ENCODE results near the gene AQP12A. TPM values are rescaled to one million over a fixed set of nuclear protein-coding genes. Genes with fewer than 3 reads are reported as not detected.

Gene AQP12A
- polyA plus RNA-seq, 1 of the 3 experiments (the other 2 are of a cell fraction): not detected

DNA sequence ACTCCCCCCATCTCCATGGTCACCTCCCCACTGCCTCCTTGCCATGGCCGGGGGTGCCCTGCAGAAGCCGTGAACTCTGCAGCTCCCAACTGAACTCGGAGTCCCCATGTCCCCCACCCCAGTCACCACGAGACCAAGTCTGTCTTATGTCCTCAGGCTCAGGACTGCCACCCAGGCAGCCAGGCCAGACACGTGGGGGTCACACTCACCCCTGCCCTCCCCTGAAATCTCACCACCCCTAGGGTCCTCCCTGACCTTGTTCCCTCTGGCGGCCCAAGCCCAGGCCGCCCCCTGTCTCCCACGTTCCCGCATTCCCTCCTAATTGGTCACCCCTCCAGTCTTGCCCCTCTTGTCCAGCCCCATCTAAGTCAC lies 11.0 kb downstream of the AQP12A start (continued):
- no peak for TF ChIP-seq REST (IDR thresholded peaks at IDR 0.05; ENCODE audit: low read depth, low read length)

- 56% methylated on average over 10 of the region's 18 CpGs for WGBS (ENCODE audit: low lambda C conversion rate)
- no peak overlapping the region for H2AFZ ChIP-seq (ENCODE audit: low read depth)
- no peaks in the 10 kb centered on the region for H4K20me1 ChIP-seq (ENCODE audit: insufficient read depth)
- CTCF ChIA-PET: interaction anchor here (0.6 to 1.5 kb wide), 4 partner anchors 12 to 138 kb away, joined by 3 to 5 read pairs (median 3); no protein-coding TSS in a partner anchor
- H3F3A ChIP-seq (replicated peaks; ENCODE audit: insufficient read depth): no peaks in the 10 kb centered on the region
- no peak overlapping the region for H3K4me3 ChIP-seq (ENCODE audit: low read depth in 2 of 2, low read length in 1 of 2)
- no peak for DNase-seq
- peaks cover 9% of the 10 kb centered on the region; the same call in 1 of the 2 replicates for H3K27me3 ChIP-seq (ENCODE audit: insufficient read depth)
- H3K9me3 ChIP-seq: no peaks in the 10 kb centered on the region
- TF ChIP-seq FOXM1 (IDR thresholded peaks at IDR 0.05; ENCODE audit: low read depth): no peak
- TF ChIP-seq, protein P1, sequence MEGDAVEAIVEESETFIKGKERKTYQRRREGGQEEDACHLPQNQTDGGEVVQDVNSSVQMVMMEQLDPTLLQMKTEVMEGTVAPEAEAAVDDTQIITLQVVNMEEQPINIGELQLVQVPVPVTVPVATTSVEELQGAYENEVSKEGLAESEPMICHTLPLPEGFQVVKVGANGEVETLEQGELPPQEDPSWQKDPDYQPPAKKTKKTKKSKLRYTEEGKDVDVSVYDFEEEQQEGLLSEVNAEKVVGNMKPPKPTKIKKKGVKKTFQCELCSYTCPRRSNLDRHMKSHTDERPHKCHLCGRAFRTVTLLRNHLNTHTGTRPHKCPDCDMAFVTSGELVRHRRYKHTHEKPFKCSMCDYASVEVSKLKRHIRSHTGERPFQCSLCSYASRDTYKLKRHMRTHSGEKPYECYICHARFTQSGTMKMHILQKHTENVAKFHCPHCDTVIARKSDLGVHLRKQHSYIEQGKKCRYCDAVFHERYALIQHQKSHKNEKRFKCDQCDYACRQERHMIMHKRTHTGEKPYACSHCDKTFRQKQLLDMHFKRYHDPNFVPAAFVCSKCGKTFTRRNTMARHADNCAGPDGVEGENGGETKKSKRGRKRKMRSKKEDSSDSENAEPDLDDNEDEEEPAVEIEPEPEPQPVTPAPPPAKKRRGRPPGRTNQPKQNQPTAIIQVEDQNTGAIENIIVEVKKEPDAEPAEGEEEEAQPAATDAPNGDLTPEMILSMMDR (IDR thresholded peaks at IDR 0.05): no peak
- TF ChIP-seq, protein P2, sequence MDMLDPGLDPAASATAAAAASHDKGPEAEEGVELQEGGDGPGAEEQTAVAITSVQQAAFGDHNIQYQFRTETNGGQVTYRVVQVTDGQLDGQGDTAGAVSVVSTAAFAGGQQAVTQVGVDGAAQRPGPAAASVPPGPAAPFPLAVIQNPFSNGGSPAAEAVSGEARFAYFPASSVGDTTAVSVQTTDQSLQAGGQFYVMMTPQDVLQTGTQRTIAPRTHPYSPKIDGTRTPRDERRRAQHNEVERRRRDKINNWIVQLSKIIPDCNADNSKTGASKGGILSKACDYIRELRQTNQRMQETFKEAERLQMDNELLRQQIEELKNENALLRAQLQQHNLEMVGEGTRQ (IDR thresholded peaks at IDR 0.05; ENCODE audit: borderline replicate concordance, low read depth, low read length): no peak
- no peak for TF ChIP-seq TAF1 (IDR thresholded peaks at IDR 0.05; ENCODE audit: borderline replicate concordance, low read depth, low read length)
- TF ChIP-seq, protein P3, sequence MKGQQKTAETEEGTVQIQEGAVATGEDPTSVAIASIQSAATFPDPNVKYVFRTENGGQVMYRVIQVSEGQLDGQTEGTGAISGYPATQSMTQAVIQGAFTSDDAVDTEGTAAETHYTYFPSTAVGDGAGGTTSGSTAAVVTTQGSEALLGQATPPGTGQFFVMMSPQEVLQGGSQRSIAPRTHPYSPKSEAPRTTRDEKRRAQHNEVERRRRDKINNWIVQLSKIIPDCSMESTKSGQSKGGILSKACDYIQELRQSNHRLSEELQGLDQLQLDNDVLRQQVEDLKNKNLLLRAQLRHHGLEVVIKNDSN (IDR thresholded peaks at IDR 0.05; ENCODE audit: borderline replicate concordance, low read depth): no peak
- TF ChIP-seq EZH2phosphoT487 (IDR thresholded peaks at IDR 0.05; ENCODE audit: borderline replicate concordance, low read depth): no peak
- H3K4me1 ChIP-seq (ENCODE audit: control insufficient read depth in 1 of 2, insufficient read depth in 2 of 2, low read depth in 1 of 2, low read length in 1 of 2): no peaks in the 10 kb centered on the region; a peak in 1 of 4 replicates
- POLR2A ChIA-PET: no interaction called here
- H3K9me2 ChIP-seq: no peaks in the 10 kb centered on the region
- no peaks in the 10 kb centered on the region for H3K36me3 ChIP-seq (replicated peaks in 1 of 2; ENCODE audit: control insufficient read depth in 1 of 2, insufficient read depth in 2 of 2, low read length in 1 of 2)
- H3K4me2 ChIP-seq: no peak overlapping the region
- H3K9ac ChIP-seq: no peak overlapping the region
- H3K79me2 ChIP-seq (ENCODE audit: insufficient read depth): no peaks in the 10 kb centered on the region
- H3K27ac ChIP-seq (ENCODE audit: low read depth in 2 of 2, low read length in 1 of 2): no peak overlapping the region
Measured at GRCh38 chr2:240703417-240704341, 12.0 kb downstream of the AQP12A start.

All from SK-N-SH (cell line).